Keratinocyte (primary cell): ENCODE data around the gene KIF13A.

Source experiments
- CTCF ChIP-seq, 3 experiments: IDR thresholded peaks in 1 of 3; conservative IDR thresholded peaks in 1 of 3; optimal IDR thresholded peaks in 1 of 3; 2 replicates in 2 of 3; 3 replicates in 1 of 3; pipeline versions ENCODE3 to v1.5.1; 2011; ENCODE audit warnings: low read length in 3 of 3, mild to moderate bottlenecking in 3 of 3, moderate library complexity in 2 of 3, control low read depth in 1 of 3, inconsistent platforms in 1 of 3; ENCODE audit not compliant: insufficient read depth in 2 of 3; ENCODE audit errors: extremely low read depth in 1 of 3
- EZH2 ChIP-seq: IDR thresholded peaks from one replicate; pipeline ENCODE4 v1.6.1; 2012; ENCODE audit warnings: inconsistent platforms, mild to moderate bottlenecking, low read length, moderate library complexity

- no peak for TF ChIP-seq CTCF (optimal IDR thresholded peaks at IDR 0.05 in 1 of 3, IDR thresholded peaks at IDR 0.05 in 1 of 3, conservative IDR thresholded peaks at IDR 0.05 in 1 of 3; ENCODE audit: extremely low read depth in 1 of 3, insufficient read depth in 2 of 3, low read length in 3 of 3)
- TF ChIP-seq EZH2 = no peak
These were observed 15.1 kb downstream of the KIF13A start for GRCh38 chr6:17972074-17972952.
